D721Med (cell line): Measurements from ENCODE around the gene TRIM37.
"Not testable (repeated sequence)": the region's sequence is repeated elsewhere in the genome, so short reads cannot be mapped to it uniquely, and the experiment has no call there.

Source experiments
- DNase-seq: peaks from one replicate; pipeline ENCODE4 v3.0.0; 2011; ENCODE audit warnings: low spot score; ENCODE audit not compliant: insufficient read length
- FAIRE-seq: peaks from 2 replicates; lab custom pipeline; 2011; peaks lifted over from hg19 to GRCh38; lab: Jason Lieb, UNC
- TF ChIP-seq, protein P1 (sequence below): IDR thresholded peaks from 2 replicates; pipeline ENCODE4 v1.5.1; 2012; ENCODE audit warnings: mild to moderate bottlenecking, control low read depth; ENCODE audit not compliant: insufficient read depth; ENCODE audit errors: missing control alignments

TRIM37 gene

DNA sequence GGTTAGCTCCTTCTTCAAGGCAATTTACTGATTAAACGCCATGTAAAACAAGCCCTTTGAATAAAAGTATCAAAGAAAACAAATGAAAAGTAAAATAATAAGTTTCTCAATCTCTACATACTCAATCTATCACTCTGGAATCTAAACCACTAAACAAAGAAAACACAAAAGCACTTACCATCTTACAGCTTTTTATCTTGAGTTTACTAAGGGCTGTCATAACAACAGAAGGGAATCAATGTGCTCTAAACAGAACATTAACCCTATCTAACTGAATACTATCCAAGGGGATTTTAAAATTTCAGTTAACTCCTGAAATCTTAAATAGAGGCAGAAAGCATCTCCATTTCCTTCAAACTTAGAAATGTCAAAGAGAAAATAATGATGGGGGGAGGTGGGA is 44.9 kb upstream of the TRIM37 start:
- TF ChIP-seq, protein P1, sequence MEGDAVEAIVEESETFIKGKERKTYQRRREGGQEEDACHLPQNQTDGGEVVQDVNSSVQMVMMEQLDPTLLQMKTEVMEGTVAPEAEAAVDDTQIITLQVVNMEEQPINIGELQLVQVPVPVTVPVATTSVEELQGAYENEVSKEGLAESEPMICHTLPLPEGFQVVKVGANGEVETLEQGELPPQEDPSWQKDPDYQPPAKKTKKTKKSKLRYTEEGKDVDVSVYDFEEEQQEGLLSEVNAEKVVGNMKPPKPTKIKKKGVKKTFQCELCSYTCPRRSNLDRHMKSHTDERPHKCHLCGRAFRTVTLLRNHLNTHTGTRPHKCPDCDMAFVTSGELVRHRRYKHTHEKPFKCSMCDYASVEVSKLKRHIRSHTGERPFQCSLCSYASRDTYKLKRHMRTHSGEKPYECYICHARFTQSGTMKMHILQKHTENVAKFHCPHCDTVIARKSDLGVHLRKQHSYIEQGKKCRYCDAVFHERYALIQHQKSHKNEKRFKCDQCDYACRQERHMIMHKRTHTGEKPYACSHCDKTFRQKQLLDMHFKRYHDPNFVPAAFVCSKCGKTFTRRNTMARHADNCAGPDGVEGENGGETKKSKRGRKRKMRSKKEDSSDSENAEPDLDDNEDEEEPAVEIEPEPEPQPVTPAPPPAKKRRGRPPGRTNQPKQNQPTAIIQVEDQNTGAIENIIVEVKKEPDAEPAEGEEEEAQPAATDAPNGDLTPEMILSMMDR: no peak
- DNase-seq: no peak
- FAIRE-seq: no peak

DNA sequence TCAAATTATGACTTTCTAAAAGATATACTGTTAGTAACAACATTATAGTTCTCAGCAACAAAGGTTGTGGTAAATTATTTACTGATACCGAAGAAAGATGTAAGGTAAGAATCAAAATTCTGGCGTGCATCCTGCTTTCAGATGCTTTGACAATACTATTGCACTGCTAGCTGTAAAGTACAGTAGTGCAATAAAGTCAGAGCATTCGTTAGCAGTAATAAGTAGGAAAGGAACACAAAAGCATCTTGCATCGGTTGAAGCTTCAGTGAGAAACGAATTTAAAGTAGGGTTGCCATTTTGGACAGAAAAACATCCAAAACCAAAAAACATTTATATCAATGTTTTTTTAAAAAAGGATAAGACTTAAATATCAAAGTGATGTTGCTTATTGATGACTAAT is 44.3 kb upstream of the TRIM37 start:
- DNase-seq (no peak), FAIRE-seq (no peak)
- TF ChIP-seq, protein P1: no peak

DNA sequence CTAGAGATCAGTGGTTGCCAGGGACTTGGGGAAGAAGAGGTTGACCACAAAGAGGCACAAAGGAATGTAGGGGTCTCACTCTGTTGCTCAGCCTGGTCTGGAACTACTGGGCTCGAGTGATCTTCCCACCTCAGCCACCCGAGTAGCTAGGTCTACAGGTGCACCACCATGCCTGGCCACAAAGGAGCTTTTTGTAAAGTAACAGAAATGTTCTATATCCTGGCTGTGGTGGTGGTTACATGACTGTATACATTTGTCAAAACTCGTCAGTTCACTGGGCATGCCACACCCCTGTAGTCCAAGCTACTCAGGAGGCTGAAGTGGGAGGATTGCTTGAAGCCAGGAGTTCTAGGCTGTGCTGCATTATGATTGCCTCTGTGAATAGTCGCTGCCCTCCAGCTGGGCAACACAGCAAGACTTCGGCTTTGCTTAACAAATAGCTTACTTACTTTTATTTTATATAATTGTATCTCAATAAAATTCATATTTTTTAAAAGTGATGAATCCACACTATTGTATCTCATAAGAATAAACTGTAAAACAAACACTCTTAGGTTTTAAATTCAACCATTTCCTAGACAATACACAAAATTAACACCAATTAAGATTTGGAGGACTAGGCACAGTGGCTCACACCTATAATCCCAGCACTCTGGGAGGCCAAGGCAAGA is 43.3 kb upstream of the TRIM37 start:
- TF ChIP-seq, protein P1: no peak
- DNase-seq: no peak
- no peak for FAIRE-seq

DNA sequence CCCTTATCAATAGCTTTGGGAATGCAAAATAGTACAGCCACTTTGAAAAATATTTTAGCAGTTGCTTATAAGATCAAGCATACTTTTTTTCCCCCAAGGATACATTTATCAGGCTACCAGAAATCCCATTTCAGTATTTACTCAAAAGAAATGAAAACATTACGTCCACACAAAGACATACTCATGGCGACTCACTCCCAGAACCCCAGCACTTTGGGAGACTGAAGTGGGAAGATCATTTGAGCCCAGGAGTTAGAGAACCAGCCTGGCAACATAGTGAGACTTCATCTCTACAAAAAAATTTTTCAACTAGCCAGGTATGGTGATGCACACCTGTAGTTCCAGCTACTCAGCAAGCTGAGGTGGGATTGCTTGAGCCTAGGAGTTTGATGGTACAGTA is 42.4 kb upstream of the TRIM37 start:
- FAIRE-seq (no peak), DNase-seq (no peak)
- TF ChIP-seq, protein P1: no peak

- FAIRE-seq: no peak
- DNase-seq: no peak
- TF ChIP-seq, protein P1: no peak
Measured at GRCh38 chr17:59145571-59146096, 39.0 kb upstream of the TRIM37 start.

DNA sequence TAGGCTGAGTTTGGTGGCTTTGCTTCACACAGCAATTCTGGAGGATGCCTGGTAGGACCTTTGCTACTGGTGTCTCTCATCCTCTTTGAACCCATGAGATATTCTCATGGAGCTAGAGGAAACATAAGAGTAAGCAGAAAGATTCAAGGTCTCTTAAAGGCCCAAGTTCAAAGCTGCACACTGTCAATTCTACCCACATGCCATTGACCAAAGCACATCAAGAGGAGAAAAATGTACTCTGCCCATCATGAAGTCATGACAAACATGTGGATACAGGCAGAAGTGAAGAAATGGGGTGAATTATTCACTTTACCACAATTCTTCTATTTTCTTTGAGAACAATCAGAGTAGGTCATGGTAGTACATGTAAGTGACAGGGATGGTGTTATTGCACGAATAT is 35.2 kb upstream of the TRIM37 start:
- FAIRE-seq: no peak
- TF ChIP-seq, protein P1: no peak
- no peak for DNase-seq

DNA sequence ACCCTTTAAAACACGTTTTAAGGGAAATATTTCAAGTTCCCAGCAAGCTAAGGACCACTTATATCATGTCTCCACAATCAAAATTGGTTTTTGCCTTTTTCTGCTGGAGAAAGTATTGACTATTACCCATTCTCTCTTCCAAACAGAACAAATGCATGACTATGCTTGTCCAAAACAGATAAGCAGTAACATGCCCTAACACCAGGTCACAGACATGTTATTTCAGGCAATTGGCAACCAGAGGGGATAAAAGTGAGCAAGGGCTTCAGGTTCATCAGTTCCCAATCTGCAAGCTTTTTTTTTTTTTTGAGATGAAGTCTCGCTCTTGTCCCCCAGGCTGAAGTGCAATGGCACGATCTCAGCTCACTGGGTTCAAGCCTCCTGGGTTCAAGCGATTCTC is 33.3 kb upstream of the TRIM37 start:
- FAIRE-seq: no peak
- DNase-seq: no peak
- TF ChIP-seq, protein P1: no peak

DNA sequence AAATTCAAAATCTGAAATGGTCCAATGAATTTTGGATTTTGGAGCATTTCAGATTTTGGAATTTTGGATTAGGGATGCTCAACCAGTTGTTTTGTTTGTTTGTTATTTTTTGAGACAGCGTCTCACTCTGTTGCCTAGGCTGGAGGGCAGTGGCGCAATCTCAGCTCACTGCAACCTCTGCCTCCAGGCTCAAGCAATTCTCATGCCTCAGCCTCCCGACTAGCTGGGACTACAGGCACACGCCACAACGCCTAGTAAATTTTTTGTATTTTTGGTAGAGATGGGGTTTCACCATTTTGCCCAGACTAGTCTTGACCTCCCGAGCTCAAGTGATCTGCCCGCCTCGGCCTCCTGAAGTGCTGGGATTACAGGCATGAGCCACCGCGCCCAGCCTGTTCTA is 31.7 kb upstream of the TRIM37 start:
- FAIRE-seq: not testable (repeated sequence)

More for the DNA sequence above, 31.7 kb upstream of the TRIM37 start:
- DNase-seq: not testable (repeated sequence)
